ENCODE data around the gene PTP4A1. TPM values are rescaled to one million over a fixed set of nuclear protein-coding genes. Genes with fewer than 3 reads are reported as not detected.
A peak's percentile ranks its signal among the peaks of the same experiment; 100 is the strongest.
"Not testable (repeated sequence)": the region's sequence is repeated elsewhere in the genome, so short reads cannot be mapped to it uniquely, and the experiment has no call there.

The PTP4A1 gene
- total RNA-seq, 1 donor = 82.1 TPM

- Histone ChIP-seq H3K27me3 (ENCODE audit: insufficient read depth, low read length) (no peaks in the 10 kb centered on the region), H3K4me3 (ENCODE audit: low read length) (no peak overlapping the region), H3K9me3 (ENCODE audit: low read depth, low read length) (no peaks in the 10 kb centered on the region), H3K4me1 (ENCODE audit: insufficient read depth, low read length) (no peaks in the 10 kb centered on the region)
Observed at GRCh38 chr6:63584566-63584965, 12.3 kb downstream of the PTP4A1 start.

- H3K9me3 ChIP-seq (ENCODE audit: low read depth, low read length); H3K27me3 ChIP-seq (ENCODE audit: insufficient read depth, low read length); H3K4me1 ChIP-seq (ENCODE audit: insufficient read depth, low read length); H3K4me3 ChIP-seq (ENCODE audit: low read length): not testable (repeated sequence)
Observed at GRCh38 chr6:63585652-63586051, 13.4 kb downstream of the PTP4A1 start.

- Histone ChIP-seq H3K4me1 (ENCODE audit: insufficient read depth, low read length) (no peaks in the 10 kb centered on the region), H3K9me3 (ENCODE audit: low read depth, low read length) (no peaks in the 10 kb centered on the region), H3K27me3 (ENCODE audit: insufficient read depth, low read length) (no peaks in the 10 kb centered on the region), H3K4me3 (ENCODE audit: low read length) (no peak overlapping the region)
Observed at GRCh38 chr6:63589952-63590411, 17.7 kb downstream of the PTP4A1 start.

GRCh38 chr6:63592886-63593285 is 20.6 kb downstream of the PTP4A1 start:
- peaks cover 1% of the 10 kb centered on the region for H3K4me1 ChIP-seq (ENCODE audit: insufficient read depth, low read length)
- no peaks in the 10 kb centered on the region for H3K9me3 ChIP-seq (ENCODE audit: low read depth, low read length)
- no peaks in the 10 kb centered on the region for H3K27me3 ChIP-seq (ENCODE audit: insufficient read depth, low read length)
- H3K4me3 ChIP-seq (ENCODE audit: low read length) = no peak overlapping the region

- Histone ChIP-seq H3K27me3 (ENCODE audit: insufficient read depth, low read length) (no peaks in the 10 kb centered on the region), H3K9me3 (ENCODE audit: low read depth, low read length) (no peaks in the 10 kb centered on the region), H3K4me1 (ENCODE audit: insufficient read depth, low read length) (peaks cover 10% of the 10 kb centered on the region), H3K4me3 (ENCODE audit: low read length) (no peak overlapping the region)
Observed at GRCh38 chr6:63597141-63598048, 25.1 kb downstream of the PTP4A1 start.

- no peaks in the 10 kb centered on the region for H3K27me3 ChIP-seq (ENCODE audit: insufficient read depth, low read length)
- peaks cover 10% of the 10 kb centered on the region for H3K4me1 ChIP-seq (ENCODE audit: insufficient read depth, low read length)
- peak overlapping the region; percentile 35 for H3K4me3 ChIP-seq (ENCODE audit: low read length)
- no peaks in the 10 kb centered on the region for H3K9me3 ChIP-seq (ENCODE audit: low read depth, low read length)
Observed at GRCh38 chr6:63598049-63599036, 26.1 kb downstream of the PTP4A1 start.

- H3K4me3 ChIP-seq (ENCODE audit: low read length) = no peak overlapping the region
- H3K4me1 ChIP-seq (ENCODE audit: insufficient read depth, low read length) = peaks cover 10% of the 10 kb centered on the region
- H3K27me3 ChIP-seq (ENCODE audit: insufficient read depth, low read length) = no peaks in the 10 kb centered on the region
- H3K9me3 ChIP-seq (ENCODE audit: low read depth, low read length) = no peaks in the 10 kb centered on the region
Observed at GRCh38 chr6:63599243-63599642, 27.0 kb downstream of the PTP4A1 start.

- H3K4me3 ChIP-seq (ENCODE audit: low read length) = no peak overlapping the region
- no peaks in the 10 kb centered on the region for H3K9me3 ChIP-seq (ENCODE audit: low read depth, low read length)
- no peaks in the 10 kb centered on the region for H3K27me3 ChIP-seq (ENCODE audit: insufficient read depth, low read length)
- peaks cover 10% of the 10 kb centered on the region for H3K4me1 ChIP-seq (ENCODE audit: insufficient read depth, low read length)
Observed at GRCh38 chr6:63600136-63600535, 27.9 kb downstream of the PTP4A1 start.

GRCh38 chr6:63609231-63609630 is 37.0 kb downstream of the PTP4A1 start:
- no peaks in the 10 kb centered on the region for H3K4me1 ChIP-seq (ENCODE audit: insufficient read depth, low read length)
- no peaks in the 10 kb centered on the region for H3K27me3 ChIP-seq (ENCODE audit: insufficient read depth, low read length)
- no peaks in the 10 kb centered on the region for H3K9me3 ChIP-seq (ENCODE audit: low read depth, low read length)
- no peak overlapping the region for H3K4me3 ChIP-seq (ENCODE audit: low read length)

GRCh38 chr6:63610944-63611343 is 38.7 kb downstream of the PTP4A1 start:
- Histone ChIP-seq H3K9me3 (ENCODE audit: low read depth, low read length) (no peaks in the 10 kb centered on the region), H3K4me3 (ENCODE audit: low read length) (no peak overlapping the region), H3K27me3 (ENCODE audit: insufficient read depth, low read length) (no peaks in the 10 kb centered on the region), H3K4me1 (ENCODE audit: insufficient read depth, low read length) (no peaks in the 10 kb centered on the region)

- Histone ChIP-seq H3K4me3 (ENCODE audit: low read length) (no peak overlapping the region), H3K27me3 (ENCODE audit: insufficient read depth, low read length) (no peaks in the 10 kb centered on the region), H3K9me3 (ENCODE audit: low read depth, low read length) (no peaks in the 10 kb centered on the region), H3K4me1 (ENCODE audit: insufficient read depth, low read length) (no peaks in the 10 kb centered on the region)
Observed at GRCh38 chr6:63611560-63611959, 39.3 kb downstream of the PTP4A1 start.

- H3K9me3 ChIP-seq (ENCODE audit: low read depth, low read length) = no peaks in the 10 kb centered on the region
- no peak overlapping the region for H3K4me3 ChIP-seq (ENCODE audit: low read length)
- H3K4me1 ChIP-seq (ENCODE audit: insufficient read depth, low read length) = no peaks in the 10 kb centered on the region
- H3K27me3 ChIP-seq (ENCODE audit: insufficient read depth, low read length) = peaks cover 3% of the 10 kb centered on the region
Observed at GRCh38 chr6:63615590-63615989, 43.3 kb downstream of the PTP4A1 start.
